ENCODE results near the gene ICE1.

- TF ChIP-seq PKNOX1 (IDR thresholded peaks at IDR 0.05) = no peak
- TF ChIP-seq SP1 (IDR thresholded peaks at IDR 0.05) = no peak
- no peak for TF ChIP-seq FOXM1 (IDR thresholded peaks at IDR 0.05; ENCODE audit: borderline replicate concordance)
- TF ChIP-seq TARDBP (IDR thresholded peaks at IDR 0.05) = no peak
- no peak for TF ChIP-seq HDGF (IDR thresholded peaks at IDR 0.05; ENCODE audit: borderline replicate concordance)
- no peak for TF ChIP-seq NFRKB (IDR thresholded peaks at IDR 0.05)
- no peak for TF ChIP-seq FOXA1 (IDR thresholded peaks at IDR 0.05)
- no peak for TF ChIP-seq BHLHE40 (IDR thresholded peaks at IDR 0.05; ENCODE audit: borderline replicate concordance)
- no peak for TF ChIP-seq ZNF384 (IDR thresholded peaks at IDR 0.05)
Measured at GRCh38 chr5:5386329-5386728, 36.1 kb upstream of the ICE1 start.

Data from HEK293T (cell line).